Right lobe of liver (tissue), 4 donors: Measurements from ENCODE around the gene EPS8L3.

Source experiments
- POLR2A ChIP-seq: fragments of 450-650 bp; IDR thresholded peaks from one replicate; pipeline ENCODE4 v1.6.1; 2017; ENCODE audit warnings: antibody characterized with exemption, mild to moderate bottlenecking
- TF ChIP-seq, protein P1 (sequence below), 4 donors: fragments of 200-600 bp in 3 of 4; fragments of 450-650 bp in 1 of 4; IDR thresholded peaks; one replicate each; pipeline versions ENCODE4 v1.5.1 to v1.8.0; 2016 to 2022; ENCODE audit warnings: antibody characterized with exemption in 4 of 4, mild to moderate bottlenecking in 2 of 4
- donor health status: DM: no; HTN: no; CAD: no.
- donor health status: DM: no; HTN: no; CAD: no.
- donor health status: DM: no; HTN: yes; CAD: no.

- TF ChIP-seq, protein P1, sequence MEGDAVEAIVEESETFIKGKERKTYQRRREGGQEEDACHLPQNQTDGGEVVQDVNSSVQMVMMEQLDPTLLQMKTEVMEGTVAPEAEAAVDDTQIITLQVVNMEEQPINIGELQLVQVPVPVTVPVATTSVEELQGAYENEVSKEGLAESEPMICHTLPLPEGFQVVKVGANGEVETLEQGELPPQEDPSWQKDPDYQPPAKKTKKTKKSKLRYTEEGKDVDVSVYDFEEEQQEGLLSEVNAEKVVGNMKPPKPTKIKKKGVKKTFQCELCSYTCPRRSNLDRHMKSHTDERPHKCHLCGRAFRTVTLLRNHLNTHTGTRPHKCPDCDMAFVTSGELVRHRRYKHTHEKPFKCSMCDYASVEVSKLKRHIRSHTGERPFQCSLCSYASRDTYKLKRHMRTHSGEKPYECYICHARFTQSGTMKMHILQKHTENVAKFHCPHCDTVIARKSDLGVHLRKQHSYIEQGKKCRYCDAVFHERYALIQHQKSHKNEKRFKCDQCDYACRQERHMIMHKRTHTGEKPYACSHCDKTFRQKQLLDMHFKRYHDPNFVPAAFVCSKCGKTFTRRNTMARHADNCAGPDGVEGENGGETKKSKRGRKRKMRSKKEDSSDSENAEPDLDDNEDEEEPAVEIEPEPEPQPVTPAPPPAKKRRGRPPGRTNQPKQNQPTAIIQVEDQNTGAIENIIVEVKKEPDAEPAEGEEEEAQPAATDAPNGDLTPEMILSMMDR (IDR thresholded peaks at IDR 0.05) = no peak
- TF ChIP-seq POLR2A = no peak
These were observed 19.2 kb upstream of the EPS8L3 start for GRCh38 chr1:109782927-109783326.
